ENCODE results near the gene AOAH. TPM values are rescaled to one million over a fixed set of nuclear protein-coding genes. Genes with fewer than 3 reads are reported as not detected.

Gene AOAH
- total RNA-seq, 4 donors from 2014 or later: 1.1 to 4.8 (median 1.6) TPM

GRCh38 chr7:36521133-36521532 is 203.2 kb downstream of the AOAH start:
- TF ChIP-seq EP300 (IDR thresholded peaks at IDR 0.05) (no peak), CTCF (IDR thresholded peaks at IDR 0.05) (no peak), POLR2A (IDR thresholded peaks at IDR 0.05) (no peak), POLR2AphosphoS5 (IDR thresholded peaks at IDR 0.05) (no peak)
- Histone ChIP-seq H3K9me3 (no peaks in the 10 kb centered on the region), H3K27me3 (no peaks in the 10 kb centered on the region), H3K27ac (no peak overlapping the region), H3K4me1 (peaks cover 10% of the 10 kb centered on the region), H3K36me3 (no peaks in the 10 kb centered on the region), H3K4me3 (no peak overlapping the region)
- no peak for DNase-seq (ENCODE audit: low spot score in 2 of 2)
- WGBS: 92% methylated on average over 3 of the region's 4 CpGs

DNA sequence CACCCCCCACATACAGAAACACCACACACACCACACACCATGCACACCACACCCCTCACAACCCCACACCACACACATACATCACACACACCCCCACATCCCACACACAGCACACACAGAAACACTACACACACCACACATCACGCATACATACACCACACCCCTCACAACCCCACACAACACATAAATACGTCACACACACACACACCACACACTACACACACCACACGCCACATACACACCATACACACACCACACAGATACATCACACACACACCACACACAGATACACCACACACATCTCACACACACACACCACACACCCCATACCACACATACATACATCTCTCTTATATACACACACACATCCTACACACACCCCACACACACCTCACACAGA is 208.4 kb downstream of the AOAH start:
- H3K36me3 ChIP-seq: no peaks in the 10 kb centered on the region
- DNase-seq (ENCODE audit: low spot score in 2 of 2): no peak
- no peak overlapping the region for H3K27ac ChIP-seq
- WGBS: 94% methylated on average over 3 of the region's 3 CpGs
- TF ChIP-seq POLR2A (IDR thresholded peaks at IDR 0.05) (no peak), CTCF (IDR thresholded peaks at IDR 0.05) (no peak), EP300 (IDR thresholded peaks at IDR 0.05) (no peak), POLR2AphosphoS5 (IDR thresholded peaks at IDR 0.05) (no peak)
- peaks cover 4% of the 10 kb centered on the region for H3K4me1 ChIP-seq
- no peak overlapping the region for H3K4me3 ChIP-seq
- H3K9me3 ChIP-seq: no peaks in the 10 kb centered on the region
- no peaks in the 10 kb centered on the region for H3K27me3 ChIP-seq

GRCh38 chr7:36514289-36515243 is 209.7 kb downstream of the AOAH start:
- WGBS: 79% methylated on average over 10 of the region's 10 CpGs

GRCh38 chr7:36513393-36513792 is 210.9 kb downstream of the AOAH start:
- TF ChIP-seq POLR2A (IDR thresholded peaks at IDR 0.05): no peak
- no peak for TF ChIP-seq EP300 (IDR thresholded peaks at IDR 0.05)
- no peak for TF ChIP-seq POLR2AphosphoS5 (IDR thresholded peaks at IDR 0.05)
- no peak for TF ChIP-seq CTCF (IDR thresholded peaks at IDR 0.05)
- peak in 1 of 2 donors; percentile 55 for DNase-seq (ENCODE audit: low spot score in 2 of 2)
- Histone ChIP-seq H3K36me3 (no peaks in the 10 kb centered on the region), H3K4me1 (peaks cover 4% of the 10 kb centered on the region), H3K27me3 (no peaks in the 10 kb centered on the region), H3K27ac (no peak overlapping the region), H3K4me3 (no peak overlapping the region), H3K9me3 (no peaks in the 10 kb centered on the region)
- WGBS: 89% methylated on average over 10 of the region's 10 CpGs

More at GRCh38 chr7:36514289-36515243, 209.7 kb downstream of the AOAH start:
- Histone ChIP-seq H3K27me3 (no peaks in the 10 kb centered on the region), H3K9me3 (no peaks in the 10 kb centered on the region), H3K36me3 (no peaks in the 10 kb centered on the region), H3K4me3 (no peak overlapping the region), H3K4me1 (peaks cover 4% of the 10 kb centered on the region), H3K27ac (no peak overlapping the region)
- no peak for TF ChIP-seq POLR2A (IDR thresholded peaks at IDR 0.05)
- TF ChIP-seq POLR2AphosphoS5 (IDR thresholded peaks at IDR 0.05): no peak
- TF ChIP-seq EP300 (IDR thresholded peaks at IDR 0.05): no peak
- TF ChIP-seq CTCF (IDR thresholded peaks at IDR 0.05): no peak
- peak in 1 of 2 donors; percentile 29 for DNase-seq (ENCODE audit: low spot score in 2 of 2)

GRCh38 chr7:36512616-36513015 is 211.7 kb downstream of the AOAH start:
- Histone ChIP-seq H3K4me1 (peaks cover 7% of the 10 kb centered on the region), H3K4me3 (no peak overlapping the region), H3K9me3 (no peaks in the 10 kb centered on the region), H3K27ac (no peak overlapping the region), H3K36me3 (no peaks in the 10 kb centered on the region), H3K27me3 (no peaks in the 10 kb centered on the region)
- no peak for TF ChIP-seq EP300 (IDR thresholded peaks at IDR 0.05)
- TF ChIP-seq POLR2A (IDR thresholded peaks at IDR 0.05): no peak
- TF ChIP-seq POLR2AphosphoS5 (IDR thresholded peaks at IDR 0.05): no peak
- no peak for TF ChIP-seq CTCF (IDR thresholded peaks at IDR 0.05)
- peak in 1 of 2 donors; percentile 52 for DNase-seq (ENCODE audit: low spot score in 2 of 2)
- WGBS: 76% methylated on average over 4 of the region's 4 CpGs

All from suprapubic skin (tissue), 4 donors.